ENCODE results near the gene STX16. TPM values are rescaled to one million over a fixed set of nuclear protein-coding genes. Genes with fewer than 3 reads are reported as not detected.

Gene STX16
- total RNA-seq, 1 donor, result 26.5 TPM

GRCh38 chr20:58707770-58708169 lies 56.7 kb downstream of the STX16 start:
- TF ChIP-seq CTCF (IDR thresholded peaks at IDR 0.05; ENCODE audit: insufficient read depth, low read length), result no peak
- no peak overlapping the region for H3K4me3 ChIP-seq (ENCODE audit: low read depth, low read length)
- no peak for DNase-seq (ENCODE audit: low read depth)

- no peak for TF ChIP-seq CTCF (IDR thresholded peaks at IDR 0.05; ENCODE audit: insufficient read depth, low read length)
- no peak overlapping the region for H3K4me3 ChIP-seq (ENCODE audit: low read depth, low read length)
- DNase-seq (ENCODE audit: low read depth), result no peak
Measured at GRCh38 chr20:58708246-58708931, 57.3 kb downstream of the STX16 start.

GRCh38 chr20:58709013-58709702 lies 58.1 kb downstream of the STX16 start:
- TF ChIP-seq CTCF (IDR thresholded peaks at IDR 0.05; ENCODE audit: insufficient read depth, low read length), result no peak
- no peak overlapping the region for H3K4me3 ChIP-seq (ENCODE audit: low read depth, low read length)
- DNase-seq (ENCODE audit: low read depth), result no peak

- no peak for DNase-seq (ENCODE audit: low read depth)
- no peak for TF ChIP-seq CTCF (IDR thresholded peaks at IDR 0.05; ENCODE audit: insufficient read depth, low read length)
- H3K4me3 ChIP-seq (ENCODE audit: low read depth, low read length), result no peak overlapping the region
Measured at GRCh38 chr20:58709703-58710039, 58.6 kb downstream of the STX16 start.

- H3K4me3 ChIP-seq (ENCODE audit: low read depth, low read length), result no peak overlapping the region
- no peak for TF ChIP-seq CTCF (IDR thresholded peaks at IDR 0.05; ENCODE audit: insufficient read depth, low read length)
- no peak for DNase-seq (ENCODE audit: low read depth)
Measured at GRCh38 chr20:58710481-58711265, 59.6 kb downstream of the STX16 start.

- TF ChIP-seq CTCF (IDR thresholded peaks at IDR 0.05; ENCODE audit: insufficient read depth, low read length), result no peak
- no peak for DNase-seq (ENCODE audit: low read depth)
- no peak overlapping the region for H3K4me3 ChIP-seq (ENCODE audit: low read depth, low read length)
Measured at GRCh38 chr20:58711266-58712051, 60.4 kb downstream of the STX16 start.
